Activated CD4-positive, alpha-beta memory T cell treated with anti-CD3 and anti-CD28 coated beads, Interleukin-2, amount 10 ng/mL, durations not matched to agents 7 days and 5 days (primary cell): ENCODE results near the gene MAPK6. TPM values are rescaled to one million over a fixed set of nuclear protein-coding genes. Genes with fewer than 3 reads are reported as not detected.
"Not testable (repeated sequence)": the region's sequence is repeated elsewhere in the genome, so short reads cannot be mapped to it uniquely, and the experiment has no call there.

Experiments
- CTCF ChIA-PET: fragments of 350-600 bp; sonication (Branson Sonifier 250); formaldehyde crosslinking; loops from one replicate; lab custom pipeline; 2021; ENCODE audit warnings: antibody characterized with exemption, inconsistent platforms; lab: Charles Lee
- POLR2A ChIA-PET: fragments of 350-600 bp; sonication (Branson Sonifier 250); formaldehyde crosslinking; loops from one replicate; lab custom pipeline; 2021; ENCODE audit warnings: antibody characterized with exemption; lab: Charles Lee
- DNase-seq: peaks from one replicate; pipeline ENCODE4 v3.0.0-alpha.2; 2020
- H3K27ac Mint-ChIP-seq: one replicate; pipeline ENCODE4 v1.8.0; 2021; ENCODE audit warnings: mild to moderate bottlenecking, mixed read lengths
- H3K27me3 Mint-ChIP-seq: one replicate; pipeline ENCODE4 v1.8.0; 2021; ENCODE audit warnings: mixed read lengths
- H3K36me3 Mint-ChIP-seq: one replicate; pipeline ENCODE4 v1.8.0; 2021; ENCODE audit warnings: low read depth, mixed read lengths
- H3K4me1 Mint-ChIP-seq: one replicate; pipeline ENCODE4 v1.8.0; 2021; ENCODE audit warnings: mixed read lengths
- H3K4me3 Mint-ChIP-seq: one replicate; pipeline ENCODE4 v1.8.0; 2021; ENCODE audit warnings: mild to moderate bottlenecking, mixed read lengths
- H3K9me3 Mint-ChIP-seq: one replicate; pipeline ENCODE4 v1.8.0; 2021; ENCODE audit warnings: mixed read lengths
- total RNA-seq, 2 experiments: library from RNA; stranded (reverse); gene quantifications; one replicate each; pipeline ENCODE4 v1.2.3, GENCODE V29; 2021

The MAPK6 gene
- total RNA-seq, 2 experiments from 2014 or later: 44.9 to 47.9 TPM

GRCh38 chr15:52093539-52094510 is 74.8 kb downstream of the MAPK6 start:
- CTCF ChIA-PET: interaction anchor here (0.6 kb wide), 1 partner anchor 14 kb away, joined by 4 read pairs; no protein-coding TSS in a partner anchor
- peaks cover 8% of the 10 kb centered on the region for H3K36me3 Mint-ChIP-seq
- H3K4me1 Mint-ChIP-seq: no peaks in the 10 kb centered on the region
- DNase-seq: no peak
- H3K9me3 Mint-ChIP-seq: peaks cover 9% of the 10 kb centered on the region
- H3K27me3 Mint-ChIP-seq: peaks cover 21% of the 10 kb centered on the region
- no peak overlapping the region for H3K4me3 Mint-ChIP-seq
- no peak overlapping the region for H3K27ac Mint-ChIP-seq
- POLR2A ChIA-PET: no interaction called here

- peaks cover 19% of the 10 kb centered on the region for H3K27me3 Mint-ChIP-seq
- H3K4me1 Mint-ChIP-seq: no peaks in the 10 kb centered on the region
- H3K9me3 Mint-ChIP-seq: peaks cover 5% of the 10 kb centered on the region
- no peak overlapping the region for H3K4me3 Mint-ChIP-seq
- no peak overlapping the region for H3K27ac Mint-ChIP-seq
- CTCF ChIA-PET: interaction anchor here (0.6 kb wide), 1 partner anchor 15 kb away, joined by 4 read pairs; no protein-coding TSS in a partner anchor
- DNase-seq: no peak
- H3K36me3 Mint-ChIP-seq: peaks cover 4% of the 10 kb centered on the region
- POLR2A ChIA-PET: no interaction called here
These were observed 76.0 kb downstream of the MAPK6 start for GRCh38 chr15:52094811-52095584.

- Mint-ChIP-seq H3K9me3 (no peaks in the 10 kb centered on the region), H3K27ac (no peak overlapping the region), H3K4me3 (no peak overlapping the region), H3K36me3 (no peaks in the 10 kb centered on the region), H3K27me3 (peaks cover 13% of the 10 kb centered on the region), H3K4me1 (no peaks in the 10 kb centered on the region)
- CTCF ChIA-PET: no interaction called here
- POLR2A ChIA-PET: no interaction called here
- DNase-seq: no peak
These were observed 76.7 kb downstream of the MAPK6 start for GRCh38 chr15:52095597-52096262.

- H3K4me1 Mint-ChIP-seq, DNase-seq, H3K27ac Mint-ChIP-seq, H3K4me3 Mint-ChIP-seq, POLR2A ChIA-PET, H3K9me3 Mint-ChIP-seq, H3K36me3 Mint-ChIP-seq: not testable (repeated sequence)
- H3K27me3 Mint-ChIP-seq: peaks cover 13% of the 10 kb centered on the region
- CTCF ChIA-PET: interaction anchor here (0.6 kb wide), 1 partner anchor 133 kb away, joined by 3 read pairs; no protein-coding TSS in a partner anchor
These were observed 77.5 kb downstream of the MAPK6 start for GRCh38 chr15:52096536-52096935.

- no peaks in the 10 kb centered on the region for H3K4me1 Mint-ChIP-seq
- peaks cover 15% of the 10 kb centered on the region for H3K27me3 Mint-ChIP-seq
- ChIA-PET CTCF (interaction anchor here (0.6 to 1.3 kb wide), 5 partner anchors 17 to 208 kb away, joined by 3 to 5 read pairs (median 4); no protein-coding TSS in a partner anchor), POLR2A (interaction anchor here (1.4 to 1.5 kb wide), 2 partner anchors 13 to 15 kb away, joined by 3 read pairs; no protein-coding TSS in a partner anchor)
- H3K36me3 Mint-ChIP-seq: no peaks in the 10 kb centered on the region
- no peak for DNase-seq
- H3K9me3 Mint-ChIP-seq: no peaks in the 10 kb centered on the region
- H3K27ac Mint-ChIP-seq: no peak overlapping the region
- H3K4me3 Mint-ChIP-seq: no peak overlapping the region
These were observed 78.2 kb downstream of the MAPK6 start for GRCh38 chr15:52097180-52097579.

- Mint-ChIP-seq H3K27ac (no peak overlapping the region), H3K4me3 (no peak overlapping the region), H3K36me3 (no peaks in the 10 kb centered on the region), H3K4me1 (peaks cover 3% of the 10 kb centered on the region), H3K27me3 (peaks cover 17% of the 10 kb centered on the region), H3K9me3 (no peaks in the 10 kb centered on the region)
- DNase-seq: no peak
- ChIA-PET CTCF (interaction anchor here (1.1 to 1.3 kb wide), 2 partner anchors 18 to 110 kb away, joined by 5 read pairs; no protein-coding TSS in a partner anchor), POLR2A (interaction anchor here (1.4 to 1.5 kb wide), 2 partner anchors 14 kb away, joined by 3 read pairs; no protein-coding TSS in a partner anchor)
These were observed 79.3 kb downstream of the MAPK6 start for GRCh38 chr15:52098323-52098722.

GRCh38 chr15:52099651-52100272 is 80.7 kb downstream of the MAPK6 start:
- Mint-ChIP-seq H3K4me3 (no peak overlapping the region), H3K27ac (no peak overlapping the region), H3K27me3 (peaks cover 16% of the 10 kb centered on the region), H3K36me3 (no peaks in the 10 kb centered on the region), H3K9me3 (no peaks in the 10 kb centered on the region), H3K4me1 (peaks cover 12% of the 10 kb centered on the region)
- no peak for DNase-seq
- POLR2A ChIA-PET: no interaction called here
- CTCF ChIA-PET: interaction anchor here (0.7 kb wide), 1 partner anchor 70 kb away, joined by 3 read pairs; no protein-coding TSS in a partner anchor

GRCh38 chr15:52100807-52101442 is 81.9 kb downstream of the MAPK6 start:
- Mint-ChIP-seq H3K4me3 (no peak overlapping the region), H3K4me1 (peaks cover 12% of the 10 kb centered on the region), H3K27me3 (peaks cover 11% of the 10 kb centered on the region), H3K36me3 (no peaks in the 10 kb centered on the region), H3K9me3 (no peaks in the 10 kb centered on the region), H3K27ac (no peak overlapping the region)
- CTCF ChIA-PET: no interaction called here
- POLR2A ChIA-PET: no interaction called here
- no peak for DNase-seq

- H3K27me3 Mint-ChIP-seq: peaks cover 10% of the 10 kb centered on the region
- no peak overlapping the region for H3K4me3 Mint-ChIP-seq
- CTCF ChIA-PET: no interaction called here
- H3K9me3 Mint-ChIP-seq: no peaks in the 10 kb centered on the region
- H3K4me1 Mint-ChIP-seq: peaks cover 12% of the 10 kb centered on the region
- DNase-seq: no peak
- POLR2A ChIA-PET: no interaction called here
- no peaks in the 10 kb centered on the region for H3K36me3 Mint-ChIP-seq
- no peak overlapping the region for H3K27ac Mint-ChIP-seq
These were observed 82.7 kb downstream of the MAPK6 start for GRCh38 chr15:52101542-52102323.

- ChIA-PET CTCF (no interaction called here), POLR2A (no interaction called here)
- peaks cover 6% of the 10 kb centered on the region for H3K27me3 Mint-ChIP-seq
- no peak for DNase-seq
- no peaks in the 10 kb centered on the region for H3K36me3 Mint-ChIP-seq
- peaks cover 12% of the 10 kb centered on the region for H3K4me1 Mint-ChIP-seq
- H3K9me3 Mint-ChIP-seq: no peaks in the 10 kb centered on the region
- H3K4me3 Mint-ChIP-seq: no peak overlapping the region
- H3K27ac Mint-ChIP-seq: no peak overlapping the region
These were observed 83.4 kb downstream of the MAPK6 start for GRCh38 chr15:52102463-52102862.
